Subcutaneous adipose tissue (tissue), 4 donors: ENCODE results near the gene EIF4A2. TPM values are rescaled to one million over a fixed set of nuclear protein-coding genes. Genes with fewer than 3 reads are reported as not detected.

Experiments used
- CTCF ChIP-seq: fragments of 450-650 bp; IDR thresholded peaks from one replicate; pipeline ENCODE4 v1.5.1; 2016; ENCODE audit warnings: low read depth, mild to moderate bottlenecking, control low read depth, antibody characterized with exemption, moderate library complexity
- total RNA-seq, 4 donors: library from RNA; depleted of rRNA; stranded (reverse); fragments of >200 nt; gene quantifications; one replicate each; pipeline ENCODE4 v1.1.0, GENCODE V29; 2016

EIF4A2 gene
- total RNA-seq, 4 donors from 2014 or later: 320 to 423 (median 376) TPM

DNA sequence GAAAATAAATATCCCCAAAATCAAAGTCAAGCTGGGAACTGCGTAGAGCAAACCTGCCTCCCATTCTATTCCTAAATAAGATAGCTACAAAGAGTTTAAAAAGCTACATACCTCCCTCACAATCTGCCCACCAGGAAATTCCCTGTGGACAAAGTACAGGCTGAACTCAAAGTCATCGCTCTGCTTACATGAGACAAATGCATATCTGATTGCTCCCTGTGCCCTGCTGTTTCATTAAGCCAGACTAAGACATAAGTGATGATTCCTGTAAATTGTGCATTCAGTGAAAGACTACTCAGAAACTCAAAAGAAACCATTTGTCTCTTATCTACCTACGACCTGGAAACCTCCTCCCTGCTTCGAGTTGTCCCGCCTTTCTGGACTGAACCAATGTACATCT lies 28.5 kb upstream of the EIF4A2 start:
- TF ChIP-seq CTCF: no peak

DNA sequence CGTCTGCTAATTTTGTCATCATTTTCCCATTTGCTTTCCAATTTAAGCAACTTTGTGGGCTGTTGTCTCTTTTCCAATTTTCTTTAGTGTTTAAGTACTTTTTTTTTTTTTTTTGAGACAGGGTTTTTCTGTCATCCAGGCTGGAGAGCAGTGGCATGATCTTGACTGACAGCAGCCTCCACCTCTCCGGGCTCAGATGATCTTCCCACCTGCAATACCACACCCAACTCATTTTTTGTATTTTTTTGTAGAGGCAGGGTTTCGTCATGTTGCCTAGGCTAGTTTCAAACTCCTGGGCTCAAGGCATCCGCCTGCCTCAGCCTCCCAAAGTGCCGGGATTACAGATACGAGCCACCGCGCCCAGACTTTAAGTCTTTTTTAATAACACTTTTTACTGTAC lies 26.2 kb upstream of the EIF4A2 start:
- no peak for TF ChIP-seq CTCF

DNA sequence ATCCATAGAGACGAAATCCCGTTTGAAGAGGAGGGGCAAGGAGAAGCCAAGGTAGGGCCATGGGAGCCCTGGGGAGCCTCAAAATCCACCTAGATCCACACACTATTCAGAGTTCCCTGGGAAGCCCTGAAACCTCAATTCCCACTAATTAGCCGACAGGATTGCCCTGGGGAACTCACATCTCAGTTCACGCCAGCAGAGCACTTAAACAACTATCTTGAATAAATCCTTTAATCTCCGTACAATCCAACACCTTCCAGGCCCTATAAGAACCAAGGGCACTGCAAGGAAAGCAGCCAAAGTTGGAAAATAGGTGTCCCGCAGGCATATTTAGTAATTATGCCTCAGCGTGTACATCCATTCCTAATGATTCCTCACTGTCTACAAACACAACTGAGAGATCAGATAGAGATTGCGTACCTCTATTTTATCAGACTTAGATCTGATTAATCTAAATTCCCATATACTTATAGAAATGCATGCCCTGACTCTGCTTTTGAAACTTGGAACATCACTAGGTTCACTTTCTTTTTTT lies 25.6 kb upstream of the EIF4A2 start:
- no peak for TF ChIP-seq CTCF

DNA sequence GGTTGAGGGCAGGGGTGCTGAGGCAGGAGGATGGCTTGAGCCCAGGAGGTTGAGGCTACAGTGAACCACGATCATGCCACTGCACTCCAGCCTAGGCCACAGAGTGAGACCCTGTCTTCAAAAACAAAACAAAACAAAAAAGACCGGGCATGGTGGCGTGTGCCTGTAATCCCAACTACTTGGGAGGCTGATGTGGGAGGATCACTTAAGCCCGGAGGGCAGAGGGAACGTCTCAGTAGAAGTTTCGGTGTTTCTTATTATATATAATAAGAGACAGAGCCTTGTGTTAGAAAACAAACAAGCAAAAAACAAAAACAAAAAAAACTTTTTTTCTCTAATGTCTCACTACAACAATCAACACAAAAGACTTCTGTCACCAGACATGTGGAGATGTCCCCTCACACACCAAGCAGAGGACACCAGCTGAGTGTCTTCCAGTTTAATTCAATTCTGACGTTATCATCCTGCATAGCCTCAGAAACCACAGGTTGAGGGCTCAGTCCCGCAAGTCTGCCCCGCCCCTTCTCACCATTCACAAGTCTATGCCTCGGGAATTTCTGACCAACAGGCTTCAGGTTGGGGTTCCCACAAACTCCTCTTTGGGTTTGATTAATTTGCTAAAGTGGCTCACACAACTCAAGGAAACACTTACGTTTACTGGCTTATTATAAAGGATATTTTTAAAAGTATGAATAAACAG lies 24.0 kb upstream of the EIF4A2 start:
- no peak for TF ChIP-seq CTCF

- no peak for TF ChIP-seq CTCF
Observed at GRCh38 chr3:186760141-186760833, 23.1 kb upstream of the EIF4A2 start.

DNA sequence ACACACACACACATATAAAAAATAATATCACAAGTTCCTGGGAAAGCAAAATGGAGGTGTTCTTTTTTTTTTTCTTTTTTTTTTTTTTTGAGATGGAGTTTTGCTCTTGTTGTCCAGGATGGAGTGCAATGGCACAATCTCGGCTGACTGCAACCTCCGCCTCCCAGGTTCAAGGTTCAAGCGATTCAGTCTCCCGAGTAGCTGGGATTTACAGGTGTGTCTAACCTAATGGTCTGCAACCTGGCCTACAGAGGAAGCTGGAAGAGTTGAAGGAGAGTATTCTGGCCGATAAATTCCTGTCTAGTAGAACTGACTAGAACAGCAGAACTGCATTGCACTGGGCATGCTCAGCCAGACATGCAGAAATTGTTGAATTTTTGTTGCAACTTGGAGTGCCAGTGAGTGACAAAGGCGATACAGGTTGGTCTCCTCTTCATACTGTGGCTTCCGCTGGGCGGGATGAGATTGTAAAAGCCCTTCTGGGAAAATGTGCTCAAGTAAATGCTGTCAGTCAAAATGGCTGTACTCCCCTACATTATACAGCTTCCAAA lies 22.4 kb upstream of the EIF4A2 start:
- no peak for TF ChIP-seq CTCF

DNA sequence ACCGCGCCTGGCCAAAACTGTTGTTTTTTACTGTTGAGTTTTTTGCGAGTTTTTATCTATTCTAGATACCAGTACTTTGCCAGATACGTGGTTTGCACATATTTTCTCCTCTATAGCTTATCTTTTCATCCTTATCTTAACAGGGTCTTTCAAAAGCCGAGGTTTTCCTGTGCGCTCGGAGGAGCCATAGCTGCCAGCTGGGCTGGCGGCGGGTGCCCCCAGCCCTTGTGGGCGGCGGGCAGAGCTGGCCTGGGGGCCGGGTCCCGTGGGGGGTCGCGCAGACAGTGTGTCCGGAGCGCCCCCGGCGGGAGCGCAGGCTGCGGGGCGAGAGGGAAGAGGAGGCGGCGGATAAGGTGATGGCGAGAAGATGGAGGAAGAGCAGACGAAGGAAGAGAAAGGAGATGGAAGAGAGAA lies 11.1 kb upstream of the EIF4A2 start:
- TF ChIP-seq CTCF: no peak
